ENCODE measurements around the gene N4BP2L2.

The N4BP2L2 gene

DNA sequence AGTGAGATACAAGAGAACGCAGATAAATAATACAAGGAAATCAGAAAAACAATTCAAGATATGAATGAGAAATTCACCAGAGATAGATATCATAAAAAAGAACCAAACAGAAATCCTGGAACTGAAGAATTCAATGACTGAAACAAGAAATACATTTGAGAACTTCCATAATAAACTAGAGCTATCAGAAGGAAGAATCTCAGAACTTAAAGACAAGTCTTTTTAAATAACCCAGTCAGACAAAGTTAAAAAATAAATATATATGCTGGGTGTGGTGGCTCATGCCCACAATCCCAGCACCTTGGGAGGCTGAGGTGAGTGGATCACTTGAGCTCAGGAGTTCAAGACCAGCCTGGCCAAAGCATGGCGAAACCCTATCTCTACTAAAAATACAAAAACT lies 82.0 kb downstream of the N4BP2L2 start:
- no peak for DNase-seq

DNA sequence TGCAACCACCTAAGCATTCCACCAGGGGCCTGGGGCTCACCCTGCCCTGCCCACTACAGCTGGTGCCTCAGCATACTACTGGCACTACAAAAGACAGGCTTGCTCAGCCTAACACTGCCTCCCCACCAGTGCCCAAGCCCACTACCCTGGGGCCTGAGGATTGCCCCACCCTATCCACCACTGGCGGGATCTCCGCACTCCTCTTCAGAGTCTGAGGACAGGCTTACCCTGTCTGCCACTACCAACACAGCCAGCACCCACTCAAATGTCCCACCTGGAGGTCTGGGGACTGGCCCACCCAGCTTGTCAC lies 83.0 kb downstream of the N4BP2L2 start:
- DNase-seq: no peak

DNA sequence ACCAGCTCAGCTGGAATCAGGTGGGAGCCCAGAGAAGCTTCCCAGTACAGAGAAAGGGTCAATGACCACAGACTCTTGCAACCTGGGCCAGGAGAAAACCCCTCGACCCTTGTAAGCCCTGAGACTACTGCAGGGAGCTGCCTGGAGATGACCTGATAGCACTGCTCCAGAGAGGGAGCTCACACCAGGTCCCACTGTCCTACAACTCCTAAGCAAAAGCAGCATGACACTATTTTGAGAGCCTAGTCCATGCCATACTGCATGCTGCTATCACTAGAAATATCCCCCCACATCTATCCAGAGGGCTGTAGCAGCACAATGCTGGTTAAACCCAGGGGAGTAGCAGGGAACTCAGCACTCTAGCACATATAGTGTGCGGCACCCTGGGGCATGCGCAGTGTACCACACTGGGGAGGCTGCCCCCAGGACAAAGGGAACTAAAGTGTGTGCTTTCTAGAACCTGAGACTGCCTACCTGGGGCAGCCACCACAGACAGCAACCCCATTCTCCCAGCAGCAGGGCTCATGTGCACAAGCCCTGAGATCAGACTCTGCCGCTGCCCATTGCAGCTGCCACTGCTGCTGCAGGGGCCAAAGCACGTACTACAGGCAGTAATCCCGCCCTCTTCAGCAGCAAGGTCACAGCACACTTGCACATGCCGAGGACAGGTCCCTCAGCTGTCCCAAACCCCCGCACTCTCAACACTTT lies 83.6 kb downstream of the N4BP2L2 start:
- DNase-seq: no peak

DNA sequence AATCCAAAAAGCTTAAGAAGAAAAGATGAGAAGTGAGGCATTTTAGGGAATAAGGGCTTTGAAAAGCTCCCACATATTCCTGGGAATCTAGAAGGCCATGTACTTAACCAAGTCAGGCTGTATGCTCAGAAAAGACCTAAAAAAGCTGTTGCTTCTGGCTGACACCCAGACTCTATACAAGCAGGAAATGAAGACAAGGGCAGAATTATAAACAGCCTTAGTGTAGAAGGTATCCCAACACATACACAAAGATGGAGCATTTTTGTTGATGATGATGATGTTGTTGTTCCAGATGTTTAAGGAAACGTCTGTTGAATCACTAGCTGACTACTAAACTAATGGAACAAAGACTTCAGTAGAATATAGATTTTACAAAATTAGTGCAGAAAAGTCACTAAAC lies 84.6 kb downstream of the N4BP2L2 start:
- no peak for DNase-seq

DNA sequence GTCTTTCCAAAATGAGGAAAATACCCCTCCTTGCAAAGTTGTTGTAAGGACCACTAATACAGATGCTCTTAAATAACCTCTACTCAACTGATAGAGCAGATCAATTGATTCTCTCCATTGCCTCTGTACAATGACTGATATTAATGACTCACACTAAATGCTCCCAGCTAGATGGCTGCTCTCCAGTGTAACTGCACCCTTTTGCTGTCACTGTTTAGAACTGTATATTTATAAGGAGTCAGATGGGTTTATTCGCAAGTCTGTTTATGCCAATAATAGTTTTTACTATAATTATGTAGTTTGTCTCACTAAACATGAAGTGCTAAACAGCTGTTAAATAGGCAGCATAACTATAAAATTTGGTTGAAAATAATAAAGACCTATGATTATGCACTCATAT lies 89.6 kb downstream of the N4BP2L2 start:
- DNase-seq: no peak

DNA sequence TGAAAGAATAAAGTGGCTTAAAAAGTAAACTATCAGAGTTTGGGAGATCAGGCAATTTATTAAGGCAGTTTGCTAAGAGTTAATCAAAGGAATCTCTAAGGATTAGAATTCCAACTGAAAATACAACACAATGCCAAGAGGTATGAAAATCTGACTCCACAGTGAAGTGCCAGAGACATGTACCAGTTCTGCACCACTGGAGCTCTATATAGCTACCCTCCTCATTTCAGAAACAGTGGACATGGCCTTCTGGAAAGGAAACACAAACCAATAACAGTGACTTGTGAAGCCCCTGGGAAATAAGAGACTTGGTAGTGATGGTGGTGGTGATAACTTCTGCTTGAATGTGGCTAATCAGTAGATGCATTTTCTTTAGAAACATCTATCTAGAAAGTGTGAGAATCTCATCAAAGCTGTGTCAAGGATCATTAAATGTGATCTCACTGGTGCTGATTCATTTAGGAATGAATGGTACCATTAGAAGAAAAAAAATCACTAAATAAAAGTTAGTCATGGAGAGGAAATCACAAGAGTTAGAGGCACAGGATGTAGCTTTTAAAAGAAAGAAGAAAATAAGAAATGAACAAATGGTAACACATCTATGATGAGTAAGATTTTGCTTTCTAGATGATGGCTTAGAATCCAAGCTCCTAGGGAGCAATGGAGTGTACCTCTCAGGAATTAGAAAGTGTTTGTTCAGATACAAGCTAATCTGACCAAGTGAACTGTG lies 90.5 kb downstream of the N4BP2L2 start:
- no peak for DNase-seq

DNA sequence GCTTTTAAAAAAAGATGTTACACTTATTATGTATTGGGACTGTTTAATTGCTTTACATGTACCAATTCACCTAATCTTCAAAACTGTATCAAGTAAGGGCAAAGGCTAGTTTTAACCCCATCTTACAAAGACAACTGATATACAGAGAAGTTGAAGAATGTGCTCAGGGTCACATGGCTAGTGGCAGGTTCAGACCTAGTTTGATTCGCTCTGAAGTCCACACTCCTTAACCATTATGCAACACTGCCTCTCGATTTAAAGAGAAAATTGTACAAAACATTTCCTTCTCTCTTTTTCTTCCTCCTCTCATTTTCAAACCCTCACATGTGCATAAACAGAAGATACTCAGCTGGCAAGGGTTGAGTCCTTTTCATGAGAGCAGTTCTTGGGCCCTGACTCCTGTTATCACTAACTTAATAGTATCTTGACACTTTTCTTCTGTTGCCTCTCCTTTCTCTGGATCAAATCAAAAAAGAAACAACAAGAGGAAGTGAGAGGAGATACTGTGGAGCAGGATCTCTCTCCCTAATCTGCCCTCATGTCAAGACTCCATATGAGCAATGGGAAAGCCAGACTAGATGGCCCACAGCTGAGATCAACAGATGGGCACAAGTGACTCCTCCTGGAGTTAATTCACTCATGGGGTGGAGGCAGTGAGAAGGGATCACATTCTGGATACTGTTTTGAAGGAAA lies 91.7 kb downstream of the N4BP2L2 start:
- DNase-seq: no peak

DNA sequence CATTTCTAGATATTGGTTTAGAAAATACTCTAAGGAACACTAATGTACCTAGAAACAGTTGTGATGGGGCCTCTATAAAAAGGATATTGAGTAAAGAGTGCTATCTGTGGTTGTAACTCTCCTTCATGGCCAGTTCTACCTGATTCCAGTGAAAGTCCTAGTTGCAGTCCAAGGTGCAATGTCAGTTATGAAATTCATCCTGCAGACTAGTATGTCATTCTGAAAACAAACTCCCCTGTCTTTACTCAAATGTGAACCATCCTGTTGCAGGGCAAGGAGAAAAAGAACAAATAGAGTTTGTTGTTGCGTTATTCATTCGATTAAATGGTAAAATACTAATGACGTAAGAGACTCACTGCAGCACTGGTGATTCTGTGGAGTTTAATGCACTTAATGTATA lies 92.4 kb downstream of the N4BP2L2 start:
- DNase-seq: no peak

DNA sequence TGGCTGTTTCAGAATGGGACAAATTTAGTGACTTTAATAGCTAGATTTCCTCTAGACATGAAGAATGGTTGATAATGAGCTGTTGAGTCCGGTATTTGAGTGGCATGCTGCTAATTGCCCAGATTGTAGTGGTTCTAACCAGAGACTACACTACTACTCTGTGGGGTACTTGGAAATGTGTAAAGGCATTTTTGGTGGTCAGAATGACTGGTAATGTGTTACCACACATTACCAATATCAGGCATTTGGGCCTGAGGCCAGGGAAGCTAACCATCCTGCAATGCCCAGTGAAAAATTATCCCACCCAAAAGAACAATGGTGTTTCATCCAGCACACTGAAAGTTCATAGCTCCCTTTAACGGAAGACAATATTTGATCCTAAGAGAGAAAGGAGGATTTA lies 93.1 kb downstream of the N4BP2L2 start:
- DNase-seq: no peak

DNA sequence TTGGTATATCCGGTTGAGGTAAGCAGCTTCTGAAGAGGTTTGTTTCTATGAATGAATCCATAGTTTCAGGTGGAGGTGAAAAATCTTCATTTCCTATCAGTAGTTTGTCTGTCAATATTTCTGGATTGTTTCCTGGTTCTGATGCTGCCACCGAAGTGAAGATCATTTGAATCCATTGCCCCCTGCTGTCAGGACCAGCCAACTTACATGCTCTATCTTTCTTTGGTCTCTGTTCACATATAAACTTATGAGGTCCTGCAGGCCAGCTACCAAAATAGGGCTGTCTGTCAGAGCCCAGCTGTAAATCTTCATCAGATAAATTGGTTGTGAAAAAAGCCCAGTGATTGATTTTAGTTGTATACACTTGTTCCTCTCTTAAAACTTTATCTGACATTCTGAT lies 95.5 kb downstream of the N4BP2L2 start:
- peak; percentile 47 for DNase-seq

DNA sequence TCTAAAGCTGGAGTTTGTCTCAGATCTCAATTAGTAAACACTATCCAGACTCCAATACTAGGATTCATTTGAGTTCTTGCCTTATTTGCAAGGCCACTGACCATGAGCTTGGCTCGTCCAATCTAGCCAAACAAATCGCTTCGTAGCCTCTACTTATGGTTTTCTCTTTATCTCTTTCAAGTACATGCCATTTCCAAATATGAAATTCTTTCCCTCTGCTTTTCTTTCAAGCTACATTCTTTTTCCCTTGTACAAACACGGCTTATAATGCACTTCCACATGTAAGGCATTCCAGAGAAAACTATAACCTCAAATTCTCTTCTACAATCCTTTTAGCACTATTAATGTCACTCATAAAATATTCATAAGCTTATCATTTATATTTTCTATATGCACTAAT lies 99.7 kb downstream of the N4BP2L2 start:
- DNase-seq: no peak

DNA sequence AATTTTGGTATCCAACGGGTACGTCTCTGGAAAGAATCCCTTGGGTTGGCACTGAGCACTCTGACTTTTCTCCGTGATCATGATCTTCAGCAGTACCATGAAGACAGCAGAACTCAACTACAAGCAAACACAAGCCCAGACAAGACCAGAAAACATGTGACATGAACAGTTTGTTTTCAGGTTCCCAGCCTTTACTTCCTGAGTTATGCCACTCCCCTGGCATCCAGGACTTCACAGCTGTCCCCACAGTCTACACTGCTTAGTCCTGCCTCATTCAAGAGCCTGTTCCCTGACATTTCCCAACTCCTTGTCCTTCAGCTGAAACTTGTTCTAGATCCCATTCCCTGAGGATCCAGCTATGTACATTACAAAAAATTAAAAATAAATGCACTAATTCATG lies 105.7 kb downstream of the N4BP2L2 start:
- DNase-seq: no peak

DNA sequence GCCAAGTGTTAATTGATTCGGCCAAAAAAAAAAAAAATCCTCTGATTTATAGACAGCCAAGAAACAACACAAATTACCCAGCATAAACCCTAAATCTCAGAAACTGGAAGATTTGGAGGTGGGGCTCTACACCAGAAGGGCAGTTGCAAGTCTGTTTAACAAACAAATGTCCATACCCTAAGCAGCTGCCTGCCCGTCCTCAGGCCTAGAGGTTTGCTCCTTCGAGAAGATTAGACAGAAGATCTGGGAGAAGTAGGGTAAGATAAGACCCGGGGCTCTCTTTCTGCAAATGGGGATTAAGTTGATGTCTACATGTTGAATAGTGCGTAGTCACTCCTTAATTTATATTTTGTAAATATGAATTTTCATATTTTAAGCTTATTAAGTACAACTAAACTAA lies 107.2 kb downstream of the N4BP2L2 start:
- DNase-seq: no peak

DNA sequence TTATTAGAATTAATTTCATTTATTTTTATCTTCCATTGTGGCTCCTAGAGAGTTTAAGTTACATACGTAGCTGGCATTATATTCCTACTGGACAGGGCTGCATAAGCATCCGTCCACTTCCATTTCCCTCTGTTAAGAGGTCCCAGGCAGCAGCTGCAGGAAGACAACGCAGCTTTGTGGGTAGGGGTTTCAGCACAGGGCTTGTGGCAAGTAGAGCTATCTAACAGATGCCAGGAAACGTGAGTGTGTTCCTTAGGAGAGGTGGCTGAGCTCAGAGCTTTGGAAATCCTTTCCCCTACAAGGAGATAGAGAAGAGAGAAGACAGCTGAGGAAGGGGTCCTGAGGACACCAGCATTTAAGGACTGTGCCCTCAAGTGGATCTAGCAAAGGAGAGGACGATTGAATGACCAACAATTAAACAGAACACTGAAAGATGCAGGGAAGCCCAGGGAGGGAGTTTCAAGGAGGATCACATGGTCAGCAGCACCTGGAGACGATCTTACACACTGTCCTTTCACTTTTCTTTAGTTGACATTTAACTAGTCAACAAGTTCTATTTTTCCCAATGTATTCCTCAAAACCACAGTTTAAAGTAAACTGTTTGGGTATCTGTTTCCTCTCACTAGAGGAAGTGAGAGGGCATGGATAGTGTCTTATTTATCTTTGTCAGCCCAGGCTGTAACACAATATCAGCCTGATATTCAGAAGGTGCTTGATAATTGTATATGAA lies 108.4 kb downstream of the N4BP2L2 start:
- no peak for DNase-seq

DNA sequence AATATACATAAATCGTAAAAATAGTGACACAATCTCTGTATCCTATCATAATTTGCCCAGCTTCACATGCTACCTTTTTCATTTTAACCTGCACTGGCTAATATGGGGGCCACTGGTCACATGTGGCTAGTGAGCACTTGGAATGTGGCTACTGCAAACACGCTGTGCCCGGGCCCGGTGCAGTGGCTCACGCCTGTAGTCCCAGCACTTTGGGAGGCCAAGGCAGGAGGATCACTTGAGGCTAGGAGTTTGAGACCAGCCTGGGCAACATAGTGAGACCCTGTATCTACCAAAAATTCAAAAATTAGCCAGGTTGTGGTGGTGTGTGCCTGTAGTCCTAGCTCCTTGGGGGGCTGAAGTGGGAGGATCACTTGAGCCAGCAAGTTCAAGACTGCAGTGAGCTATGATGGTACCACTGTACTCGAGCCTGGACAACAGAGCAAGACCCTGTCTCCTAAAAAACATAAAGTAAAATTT lies 109.1 kb downstream of the N4BP2L2 start:
- DNase-seq: no peak

DNA sequence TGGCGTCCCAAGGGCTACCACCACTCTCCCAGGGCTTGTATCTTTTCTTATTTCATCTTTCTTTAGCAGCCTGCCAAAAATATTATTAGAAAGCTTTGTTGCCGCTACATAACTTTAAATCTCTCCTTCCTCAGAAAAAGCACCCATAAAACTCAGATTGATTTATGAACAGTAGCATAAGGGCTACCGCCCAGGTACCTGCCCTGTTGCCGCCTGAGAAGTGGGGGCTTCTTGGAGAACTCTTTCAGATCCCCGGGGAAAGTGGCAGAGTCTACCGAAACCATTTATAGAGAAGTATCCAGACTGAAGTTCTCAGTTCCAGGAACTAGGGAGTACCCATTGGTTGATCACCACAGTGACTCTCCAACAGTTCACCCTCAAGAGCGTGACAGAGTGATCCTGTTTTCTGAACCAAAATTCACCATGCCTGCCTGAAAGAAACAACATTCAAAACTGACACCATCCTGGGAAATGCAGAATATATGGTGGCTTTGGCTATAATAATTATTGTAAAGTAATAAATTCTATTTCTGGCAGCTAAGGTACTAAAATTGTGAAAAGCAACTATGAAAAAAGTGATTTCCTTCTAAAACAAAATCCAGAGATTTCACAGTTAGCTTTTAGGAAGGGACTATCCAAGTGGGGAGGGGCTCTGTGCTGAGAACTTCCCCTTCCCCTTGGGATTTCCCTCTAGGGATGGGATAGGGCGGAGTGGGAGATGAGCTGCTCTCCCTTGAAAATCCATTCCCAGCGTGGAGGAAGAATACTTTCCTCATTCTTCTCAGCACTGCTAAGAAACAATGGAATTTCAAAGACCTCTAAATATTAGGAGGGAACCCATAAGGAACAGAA lies 109.8 kb downstream of the N4BP2L2 start:
- DNase-seq: no peak

DNA sequence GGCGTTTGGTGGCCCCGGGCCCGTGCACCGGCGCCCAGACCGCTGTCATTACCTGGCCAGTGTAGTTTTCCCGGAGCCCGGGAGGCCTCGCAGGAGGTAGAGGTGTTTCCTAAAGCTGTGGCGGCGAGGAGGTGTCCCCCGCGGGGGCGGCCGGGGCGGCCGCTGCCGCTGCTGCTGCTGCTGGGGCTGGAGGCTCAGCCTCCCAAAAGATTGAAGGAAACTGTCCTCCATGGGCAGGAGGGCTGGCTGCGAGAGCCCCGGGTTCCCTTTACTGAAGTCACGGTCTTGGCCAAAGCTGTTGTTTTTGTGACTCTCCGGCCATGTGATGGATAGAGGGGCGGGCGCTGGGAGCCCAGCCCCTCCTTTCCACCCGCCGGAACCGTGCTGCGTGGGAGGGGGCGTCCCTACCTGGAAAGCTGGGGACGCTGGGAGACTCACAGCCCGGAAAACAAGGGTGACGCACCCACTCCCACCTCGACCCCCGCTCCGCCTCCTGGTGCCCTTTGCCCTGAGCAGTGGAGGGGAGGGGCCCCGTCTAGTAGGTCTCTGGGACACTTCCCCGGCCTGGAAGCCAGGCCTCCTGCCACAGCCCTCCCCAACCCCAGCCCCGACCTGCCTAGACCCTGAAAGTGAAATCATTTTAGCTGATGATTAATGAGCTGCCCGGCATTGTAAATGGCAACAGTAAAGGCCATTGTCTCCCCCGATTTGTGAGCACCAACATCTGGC lies 110.6 kb downstream of the N4BP2L2 start, which contains the start of gene N4BP2L1:
Gene N4BP2L1 (minus strand): TSS at position 279 of the 729 bp plus-strand sequence. CDS start 48 bp downstream, at position 231.
- peak; percentile 93 for DNase-seq

DNA sequence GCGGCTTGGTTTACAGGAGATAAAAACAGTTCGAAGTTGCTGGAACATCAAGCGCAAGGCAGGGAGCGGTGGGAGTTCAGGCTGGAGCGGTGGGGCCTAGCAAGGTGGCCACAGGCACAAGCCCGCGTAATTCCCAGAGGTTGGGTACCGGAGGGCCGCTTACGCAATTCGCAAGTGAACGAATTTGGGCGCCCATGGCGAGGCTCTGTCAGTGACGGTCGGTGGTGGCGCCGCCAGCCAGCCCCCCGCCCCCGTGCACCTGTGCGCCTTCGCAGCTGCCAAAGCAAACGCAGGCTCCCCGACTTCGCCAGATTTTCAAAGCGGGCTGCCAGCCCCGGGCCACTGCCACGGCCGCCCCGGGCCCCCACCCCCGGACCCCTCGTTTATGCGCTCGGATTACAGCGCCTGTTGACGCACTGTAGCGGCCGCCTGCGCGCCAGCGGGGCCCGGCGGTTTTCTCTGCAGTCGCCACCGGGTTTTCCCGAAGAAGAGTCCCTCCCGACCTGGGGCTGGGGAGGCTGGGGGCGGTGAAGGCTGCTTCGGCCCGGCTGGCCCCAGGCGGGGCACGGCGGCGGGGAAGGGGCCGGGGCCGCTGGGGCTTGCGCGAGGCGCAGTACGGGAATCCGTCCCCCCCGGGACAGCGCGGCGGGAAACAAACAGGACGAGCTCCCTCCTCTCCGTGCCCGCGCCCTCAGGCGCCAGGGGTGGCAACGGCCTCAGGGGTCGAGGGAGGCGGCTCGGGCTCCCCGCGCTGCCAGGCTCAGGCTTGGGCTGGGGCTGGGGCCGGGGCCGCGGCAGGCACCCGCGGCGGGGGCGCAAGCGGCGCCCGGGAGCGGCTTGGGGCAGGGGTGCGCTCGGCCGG lies 111.4 kb downstream of the N4BP2L2 start:
- peak; percentile 65 for DNase-seq

DNA sequence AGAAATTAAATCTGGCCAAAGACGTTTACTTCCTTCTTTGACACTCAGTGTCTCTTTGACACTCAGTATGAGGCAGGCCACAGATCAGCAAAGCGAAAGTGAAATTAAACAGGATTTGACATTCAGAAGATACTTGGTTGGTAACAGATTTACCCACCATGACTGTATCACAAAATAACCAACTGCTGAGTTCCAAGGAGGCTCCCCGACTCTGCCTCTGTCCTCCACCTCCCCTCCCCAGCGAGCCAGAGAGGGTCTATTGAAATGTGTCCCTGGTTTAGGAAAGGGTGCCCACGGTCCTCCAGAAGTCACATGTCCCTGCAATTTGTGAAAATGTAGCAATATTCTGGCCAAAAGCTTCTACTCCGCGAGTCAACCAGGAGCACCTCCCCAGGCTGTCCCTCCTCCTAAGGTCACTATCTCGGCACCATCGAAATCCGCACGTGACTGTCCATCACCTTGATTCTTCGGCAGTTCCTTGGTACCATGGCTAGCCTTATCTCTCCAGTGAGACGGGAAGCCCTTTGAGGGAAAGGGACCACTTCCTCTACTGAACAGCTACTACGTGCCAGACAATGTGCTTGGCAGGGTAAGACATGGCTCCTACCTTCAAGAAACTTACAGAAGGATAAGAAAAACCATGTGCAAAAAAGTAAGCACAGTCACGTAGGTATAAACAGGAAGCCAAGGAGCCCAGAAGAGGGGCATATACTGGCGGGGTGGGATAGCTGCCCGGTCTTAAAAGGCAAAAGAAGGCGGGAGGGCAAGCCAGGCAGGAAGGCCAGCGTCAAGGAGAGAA lies 112.2 kb downstream of the N4BP2L2 start:
- peak; percentile 28 for DNase-seq

DNA sequence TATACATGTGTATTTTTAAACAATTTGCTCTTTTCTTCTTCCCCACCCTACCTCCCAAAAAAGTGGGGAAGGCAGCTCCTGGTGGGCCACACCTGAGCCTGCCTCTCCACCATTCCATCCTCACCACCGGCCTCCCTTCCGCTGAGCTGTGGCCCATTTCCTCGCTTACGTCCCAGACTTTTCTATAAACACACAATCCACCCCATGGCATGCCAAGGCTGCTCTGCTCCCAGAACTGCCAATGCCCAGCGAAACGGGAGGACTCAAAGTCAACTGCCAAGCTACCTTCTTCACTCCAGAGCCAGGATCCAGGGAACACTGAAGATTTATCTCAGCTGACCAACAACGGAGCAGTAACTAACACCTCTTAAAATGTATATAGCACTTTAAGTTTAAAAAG lies 113.4 kb downstream of the N4BP2L2 start:
- no peak for DNase-seq
